HG03159 (cell line): Measurements from ENCODE around the gene BCAS3.

Source experiments
- ATAC-seq: cut with Tn5 transposase; IDR thresholded peaks from one replicate; pipeline ENCODE4 v1.9.1; 2021; ENCODE audit warnings: mild to moderate bottlenecking, moderate library complexity; ENCODE audit not compliant: unreplicated experiment

Gene BCAS3

DNA sequence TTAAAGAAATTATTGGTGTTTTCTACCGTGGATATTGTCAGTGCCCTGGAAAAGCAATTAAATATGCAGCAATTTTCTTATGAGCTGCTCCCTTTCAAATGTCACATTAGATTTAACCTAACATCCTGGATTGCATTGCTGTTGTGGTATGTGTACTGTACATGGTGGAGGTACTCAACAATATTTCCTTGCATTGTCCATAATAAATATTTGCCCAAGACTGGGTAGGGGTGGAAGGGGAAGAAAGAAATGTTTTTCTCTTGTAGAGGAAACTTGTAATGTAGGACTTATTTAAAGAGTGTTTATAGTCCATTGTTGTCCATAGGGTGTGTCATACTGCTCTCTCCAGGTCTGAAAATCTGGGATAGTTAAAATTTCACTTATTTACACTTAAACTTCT lies 375.8 kb downstream of the BCAS3 start:
- ATAC-seq, result no peak

DNA sequence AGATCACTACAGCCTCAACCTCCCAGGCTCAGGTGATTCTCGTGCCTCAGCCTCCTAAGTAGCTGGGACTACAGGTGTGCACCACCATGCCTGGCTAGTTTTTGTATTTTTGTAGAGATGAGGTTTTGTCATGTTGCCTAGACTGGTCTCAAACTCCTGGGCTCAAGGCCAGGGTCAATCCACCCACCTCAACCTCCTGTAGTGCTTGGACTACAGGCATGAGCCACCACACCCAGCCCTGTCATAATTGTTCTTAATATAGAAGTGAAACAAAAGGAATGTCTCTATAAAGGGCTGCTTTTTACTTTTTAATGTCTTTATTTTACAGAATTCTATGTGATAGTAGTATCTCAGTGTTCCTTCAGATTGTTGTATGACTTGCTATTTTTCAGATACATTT lies 376.8 kb downstream of the BCAS3 start:
- no peak for ATAC-seq

DNA sequence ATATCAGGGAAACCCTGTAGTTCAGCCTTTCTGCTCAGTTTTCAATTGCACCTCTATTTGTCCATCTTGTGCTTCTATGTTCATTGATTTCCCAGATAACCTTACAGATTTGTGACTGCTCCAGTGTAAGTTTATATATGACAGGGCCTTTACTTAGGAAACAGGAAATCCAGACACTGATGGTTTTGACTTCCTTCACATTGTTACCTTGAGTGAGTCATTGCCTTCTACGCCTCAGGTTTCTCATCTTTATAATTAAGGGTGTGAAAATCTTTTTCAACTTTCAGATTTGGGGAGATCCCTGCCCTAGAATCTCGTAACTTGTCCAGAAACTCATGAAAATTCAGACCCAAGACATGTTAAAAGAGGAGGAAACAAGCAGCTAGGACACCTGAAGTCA lies 379.6 kb downstream of the BCAS3 start:
- no peak for ATAC-seq

DNA sequence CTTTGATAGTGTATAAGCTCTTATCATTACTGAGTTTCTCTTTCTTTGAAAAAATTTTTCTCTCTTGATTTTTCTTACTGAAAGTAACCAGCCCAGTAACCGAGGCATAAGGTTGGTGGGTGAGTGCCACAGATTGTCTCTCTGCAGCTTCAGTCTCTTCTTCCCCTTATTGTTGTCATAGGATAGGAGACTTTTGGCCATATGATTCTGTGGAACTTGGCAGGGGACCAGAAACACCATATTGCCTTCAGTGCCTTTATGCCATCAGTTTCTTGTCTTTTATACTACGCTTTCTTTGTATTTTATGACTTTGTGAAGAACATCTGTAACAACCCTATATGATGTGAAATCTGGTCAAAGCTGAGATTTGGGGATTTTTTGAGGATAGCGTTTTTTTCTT lies 380.4 kb downstream of the BCAS3 start:
- ATAC-seq, result no peak

DNA sequence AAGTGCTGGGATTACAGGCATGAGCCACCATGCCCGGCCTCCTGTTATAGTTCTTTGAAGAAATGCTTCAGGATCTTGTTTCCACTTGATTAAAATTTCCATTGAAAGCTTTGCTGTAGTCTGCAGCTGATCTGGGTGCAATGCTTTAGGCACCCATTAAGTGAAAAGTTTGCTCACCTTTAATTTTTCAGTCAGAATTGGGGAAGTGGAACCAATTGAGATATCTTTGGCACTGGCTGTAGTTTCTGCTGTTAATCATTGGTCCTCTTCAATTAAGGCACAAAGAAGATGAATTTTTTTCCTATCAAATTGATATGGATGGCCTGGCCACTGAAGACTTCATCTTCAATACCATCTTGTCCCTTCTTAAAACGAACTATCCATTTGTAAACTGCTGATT lies 385.9 kb downstream of the BCAS3 start:
- ATAC-seq, result peak; percentile 83

DNA sequence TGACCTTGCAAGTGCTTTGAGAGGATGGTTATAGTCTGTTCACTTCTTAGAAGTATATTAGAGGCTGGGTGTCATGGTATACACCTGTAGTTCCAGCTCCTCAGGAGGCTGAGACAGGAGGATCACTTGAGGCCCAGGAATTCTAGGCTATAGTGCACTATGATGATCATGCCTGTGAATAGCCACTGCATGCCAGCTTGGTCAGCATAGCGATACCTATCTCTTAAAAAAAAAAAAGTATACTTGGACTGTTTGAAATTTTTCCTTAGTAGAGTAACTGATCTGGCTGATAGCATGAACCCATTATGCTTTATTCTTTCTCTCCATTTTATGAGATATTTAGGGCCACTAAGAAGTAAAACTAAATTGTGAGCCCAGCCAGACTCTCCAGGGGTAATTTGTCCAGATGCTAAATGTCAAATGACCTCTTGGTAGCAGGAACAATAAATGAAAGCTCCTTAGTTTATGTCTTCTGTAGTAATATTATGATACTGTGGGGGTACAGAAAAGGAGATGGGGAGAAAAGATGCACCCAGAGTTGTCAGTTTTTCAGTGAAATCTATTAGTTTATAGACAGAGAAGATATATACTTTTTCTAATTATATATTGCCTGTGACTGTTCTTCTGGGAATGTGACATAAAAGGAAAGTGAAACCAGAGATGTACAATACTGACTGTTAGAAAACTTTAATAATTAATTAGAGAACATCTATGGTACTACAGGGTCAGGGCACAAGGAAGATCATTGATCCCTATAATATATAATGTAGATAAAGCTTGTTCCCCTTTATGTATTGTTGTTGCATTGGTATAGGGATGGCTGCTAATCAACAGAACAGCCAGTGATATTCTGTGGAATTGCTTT lies 386.7 kb downstream of the BCAS3 start:
- ATAC-seq, result no peak

DNA sequence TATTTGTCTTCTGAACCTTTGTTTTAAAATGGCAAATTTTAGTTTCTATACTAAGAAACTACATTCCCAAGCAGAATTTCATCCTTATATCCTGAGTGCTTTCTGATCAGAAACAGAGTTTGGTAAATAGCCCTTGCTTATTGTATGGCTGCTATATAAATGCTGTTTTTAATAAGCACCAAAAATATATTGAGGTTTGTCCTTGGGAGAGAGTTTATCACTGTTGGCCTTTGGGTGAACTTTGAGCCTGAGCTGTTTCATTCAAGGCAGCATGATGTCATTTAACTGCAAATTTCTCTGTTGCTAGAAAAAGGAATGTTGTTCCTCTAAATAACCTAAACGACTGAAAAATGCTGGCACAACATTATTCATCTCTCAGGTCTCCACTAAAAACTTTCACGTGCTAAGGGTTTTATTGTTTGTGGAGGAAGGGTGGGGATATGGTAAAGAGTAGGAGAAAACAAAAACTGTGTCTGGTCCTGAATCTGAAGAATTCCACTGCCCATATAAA lies 387.7 kb downstream of the BCAS3 start:
- no peak for ATAC-seq

DNA sequence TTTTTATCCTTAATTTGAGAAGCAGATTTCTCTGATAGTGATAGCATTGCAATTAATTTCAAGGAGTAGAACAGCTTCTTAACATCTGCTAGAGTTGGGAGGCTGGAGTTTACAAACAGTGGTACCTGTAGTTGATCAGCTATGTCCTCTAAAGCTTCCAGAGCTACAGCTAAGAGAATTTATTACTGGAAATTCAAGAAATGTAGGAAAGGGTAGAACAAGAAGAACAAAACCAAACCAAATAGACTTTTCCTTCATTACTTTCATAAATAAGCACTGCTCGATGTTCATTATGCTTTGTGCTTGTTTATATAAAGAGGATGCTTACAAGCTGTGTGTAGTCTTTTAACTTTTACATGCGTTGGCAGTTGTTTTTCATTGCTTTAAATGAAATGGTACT lies 388.4 kb downstream of the BCAS3 start:
- no peak for ATAC-seq

DNA sequence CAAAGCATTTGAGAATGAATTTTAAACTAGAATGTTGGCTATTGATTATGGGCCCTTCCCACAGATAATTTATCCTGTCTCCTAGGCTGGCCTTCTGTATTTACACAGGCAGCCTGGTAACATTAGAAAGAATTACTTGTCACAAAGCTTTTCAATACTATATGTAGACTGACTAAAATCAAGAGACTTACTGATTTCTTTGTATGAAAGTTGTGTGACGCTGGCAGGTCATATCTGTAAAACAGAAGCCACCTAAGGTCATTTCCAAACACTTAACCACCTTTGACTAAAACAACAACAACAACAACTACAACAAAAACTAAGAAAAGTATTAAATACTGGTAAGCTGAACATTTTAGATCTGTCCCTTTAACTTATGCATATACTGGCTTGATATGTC lies 393.0 kb downstream of the BCAS3 start:
- no peak for ATAC-seq

DNA sequence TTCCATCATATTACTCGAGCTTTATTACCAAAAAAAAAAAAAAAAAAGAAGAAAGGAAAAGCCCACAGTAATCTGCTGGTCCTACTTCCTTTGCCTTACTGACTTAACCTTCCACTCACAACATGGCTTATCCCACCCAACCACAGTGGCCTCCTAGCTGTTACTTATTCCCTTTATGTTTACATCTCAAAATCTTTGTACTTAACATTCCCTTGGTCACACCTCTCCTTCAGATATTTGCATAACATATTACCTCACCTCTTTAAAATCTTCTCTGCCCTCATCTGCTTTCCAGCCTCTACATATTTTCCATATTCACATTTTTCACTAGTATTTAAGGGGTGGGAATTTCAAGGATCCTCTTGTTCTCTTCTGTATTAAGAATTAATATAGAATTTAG lies 395.0 kb downstream of the BCAS3 start:
- no peak for ATAC-seq

DNA sequence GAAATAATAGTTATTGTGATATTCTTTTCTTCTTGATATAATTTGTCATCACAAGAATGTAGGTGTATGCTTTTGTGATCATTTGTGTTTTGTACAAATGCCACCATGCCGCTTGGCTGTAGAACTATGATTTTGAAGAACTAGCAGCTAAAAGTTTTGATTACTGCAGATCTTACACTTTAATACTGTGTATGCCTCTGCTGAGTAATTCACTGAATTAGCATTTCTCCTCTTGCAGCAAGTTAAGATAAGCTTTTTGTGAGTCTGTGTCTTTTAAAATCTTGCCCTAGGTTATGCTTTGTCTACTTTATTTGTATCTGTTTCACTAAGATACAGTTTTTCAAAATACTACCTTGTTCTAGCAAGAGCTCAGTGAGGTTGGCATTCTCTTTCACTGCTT lies 395.5 kb downstream of the BCAS3 start:
- no peak for ATAC-seq

DNA sequence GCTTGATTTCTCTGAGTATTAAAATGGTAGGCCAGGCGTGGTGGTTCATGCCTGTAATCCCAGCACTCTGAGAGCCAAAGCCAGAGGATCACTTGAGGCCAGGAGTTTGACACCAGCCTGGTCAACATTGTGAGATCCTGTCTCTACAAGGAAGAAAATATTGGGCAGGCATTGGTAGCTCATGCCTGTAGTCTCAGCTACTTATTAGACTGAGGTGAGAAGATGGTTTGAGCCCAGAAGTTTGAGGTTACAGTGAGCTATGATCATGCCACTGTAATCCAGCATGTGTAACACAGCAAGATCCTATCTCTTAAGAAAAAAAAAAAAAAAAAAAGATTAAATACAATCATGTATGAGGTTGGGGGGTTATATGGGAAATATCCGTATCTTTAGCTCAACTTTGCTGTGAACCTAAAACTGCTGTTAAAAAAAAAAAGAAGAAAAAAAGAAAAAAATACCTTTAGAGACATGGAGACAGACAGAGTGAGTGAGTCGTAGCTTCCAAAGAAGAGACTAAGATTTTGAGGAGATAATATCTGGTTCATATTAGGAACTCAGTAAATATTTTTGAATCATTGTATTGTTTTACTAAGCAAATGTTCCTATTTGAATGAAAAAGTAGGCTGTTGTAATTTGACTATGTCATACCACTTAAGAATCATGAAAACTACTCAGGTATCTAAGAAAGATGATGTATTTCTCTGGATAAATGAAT lies 396.3 kb downstream of the BCAS3 start:
- no peak for ATAC-seq

DNA sequence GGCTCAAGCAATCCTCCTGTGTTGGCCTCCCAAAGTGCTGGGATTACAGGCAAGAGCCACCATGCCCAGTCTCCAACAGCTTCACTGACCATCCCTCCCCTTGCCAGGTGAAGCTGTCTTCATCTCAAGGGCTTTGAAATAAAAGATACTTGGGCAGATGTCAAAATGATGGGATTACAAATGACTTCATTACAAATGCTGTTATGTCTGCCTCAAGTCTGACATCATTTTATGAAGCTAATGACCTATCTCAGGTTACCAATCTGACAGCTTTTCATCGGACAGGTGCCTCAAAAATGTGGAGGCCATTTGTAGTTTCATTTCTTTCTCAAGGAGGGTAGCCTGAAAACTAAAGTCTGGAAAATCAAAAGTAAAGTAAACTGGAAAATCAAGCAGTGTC lies 398.3 kb downstream of the BCAS3 start:
- ATAC-seq, result no peak

DNA sequence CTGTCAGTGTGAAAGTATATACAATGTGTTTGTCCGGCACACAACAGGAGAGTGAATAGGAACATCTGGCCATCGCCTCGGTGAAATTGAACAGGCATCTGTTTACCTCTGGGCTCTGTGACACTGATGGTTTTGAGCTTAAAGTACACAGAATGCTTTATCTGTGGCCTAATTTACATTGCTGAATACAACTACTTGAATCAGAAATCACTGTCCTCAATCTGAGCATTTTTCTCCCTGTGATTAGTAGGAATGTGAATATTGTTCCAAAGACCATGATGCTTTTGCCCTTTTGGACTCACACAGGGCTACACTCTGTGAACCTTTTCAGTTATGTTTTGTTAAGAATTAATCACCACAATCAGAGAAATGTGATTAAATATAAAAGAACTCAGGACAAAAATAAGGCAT lies 399.0 kb downstream of the BCAS3 start:
- ATAC-seq, result no peak

DNA sequence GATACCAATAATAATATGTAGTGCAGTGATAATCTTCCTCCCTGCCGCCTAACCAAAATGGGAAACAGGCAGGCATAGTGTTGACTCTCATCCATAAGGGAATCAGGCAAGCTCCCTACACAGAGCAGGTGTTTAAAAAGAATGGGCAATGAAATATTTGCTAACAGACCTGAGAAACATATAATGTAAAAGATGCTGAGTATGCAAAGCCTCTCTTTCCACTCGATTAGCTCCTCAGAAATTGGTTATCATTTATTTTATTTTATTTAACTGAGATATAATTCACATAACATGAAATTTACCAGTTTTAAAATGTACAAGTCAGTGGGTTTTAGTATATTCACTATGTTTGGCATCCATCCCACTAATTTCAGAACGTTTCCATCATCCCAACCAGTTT lies 404.3 kb downstream of the BCAS3 start:
- no peak for ATAC-seq

DNA sequence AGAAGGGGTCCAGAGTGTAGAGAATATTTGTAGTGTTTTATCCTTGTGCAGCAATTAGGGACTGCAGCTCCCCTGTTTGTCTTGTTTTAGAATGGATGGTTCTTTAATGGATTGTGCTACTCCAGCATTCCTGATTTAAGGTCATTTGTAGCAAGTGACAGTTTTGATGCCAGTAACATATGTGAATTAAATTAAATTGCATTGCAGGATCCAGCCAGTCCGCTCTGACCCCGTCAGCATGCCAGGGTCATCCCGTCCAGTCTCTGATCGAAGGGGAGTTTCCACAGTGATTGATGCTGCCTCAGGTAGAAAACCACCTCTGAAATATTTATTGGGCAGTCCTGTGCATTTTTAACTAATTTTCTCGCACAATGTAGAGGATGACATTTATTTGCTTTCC lies 406.6 kb downstream of the BCAS3 start:
- no peak for ATAC-seq

DNA sequence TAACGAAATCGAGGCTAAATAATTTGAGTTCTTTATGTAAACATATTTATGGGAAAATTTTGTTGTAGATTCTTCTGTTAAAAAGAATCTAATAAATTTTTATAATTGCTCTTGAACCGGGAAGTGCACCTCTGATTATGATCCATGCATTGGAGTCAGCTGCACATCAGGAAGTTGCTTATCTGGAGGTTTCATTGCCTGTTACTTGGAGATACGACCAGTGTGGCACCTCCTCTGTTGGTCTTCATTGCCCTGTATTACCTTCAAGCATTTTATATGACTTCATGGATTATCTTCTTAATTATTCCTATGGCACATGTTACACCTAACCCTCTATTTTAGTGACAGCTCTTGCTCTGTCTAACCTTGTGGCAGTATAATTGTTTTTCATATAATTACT lies 409.4 kb downstream of the BCAS3 start:
- ATAC-seq, result no peak

DNA sequence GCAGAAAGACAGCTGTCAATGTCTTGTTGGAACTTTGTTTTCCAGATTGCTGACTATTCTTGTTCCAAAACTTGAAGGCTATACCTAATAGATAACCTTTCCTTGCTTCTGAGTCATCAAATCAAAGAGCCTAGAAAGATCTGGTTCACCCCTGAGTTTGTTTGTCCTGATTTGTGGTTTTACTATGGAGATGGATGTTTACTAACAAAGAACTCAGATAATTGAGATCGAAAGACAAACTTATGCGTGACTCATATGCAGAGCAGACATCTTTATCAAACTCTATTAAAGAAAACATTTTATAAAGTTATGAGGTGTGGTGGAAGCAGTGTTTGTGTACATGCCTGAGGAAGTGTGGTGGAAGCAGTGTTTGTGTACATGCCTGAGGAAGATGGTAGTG lies 410.9 kb downstream of the BCAS3 start:
- no peak for ATAC-seq

DNA sequence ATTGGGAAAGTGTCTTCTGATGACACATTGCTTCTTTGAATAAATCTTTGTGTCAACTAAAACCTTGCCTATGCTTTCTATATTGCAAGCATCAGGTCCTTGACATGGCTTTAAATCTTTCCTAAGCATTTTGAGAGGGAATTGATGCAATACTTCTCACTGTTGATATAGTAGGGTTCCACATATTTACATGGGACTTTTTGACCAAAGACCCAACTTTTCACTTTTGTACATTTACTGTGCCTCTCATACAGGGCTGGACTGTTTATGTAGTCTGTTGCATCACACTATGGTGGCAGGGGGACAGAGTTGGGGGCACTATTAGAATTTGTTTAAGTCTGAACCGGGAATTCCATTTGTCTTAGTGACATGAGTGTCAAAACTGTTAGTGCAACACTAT lies 413.4 kb downstream of the BCAS3 start:
- no peak for ATAC-seq

DNA sequence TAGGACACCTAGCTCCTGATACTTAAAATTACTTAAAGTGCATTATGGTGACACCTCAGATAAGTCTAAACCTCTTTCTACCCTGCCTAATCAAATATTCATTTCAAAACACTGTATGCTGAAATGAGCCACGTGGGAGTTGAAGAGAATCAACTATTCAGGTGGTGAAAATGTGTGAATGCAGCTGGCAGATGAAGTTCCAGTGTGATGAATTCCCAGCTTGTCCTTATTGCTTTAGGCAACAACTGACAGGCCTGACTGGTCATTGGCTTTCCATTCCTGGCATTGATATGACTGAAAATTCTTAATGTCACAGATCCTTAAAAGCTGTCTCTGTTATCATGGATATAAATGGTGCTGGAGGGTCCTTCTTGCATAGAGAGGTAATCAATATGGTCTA lies 420.1 kb downstream of the BCAS3 start:
- ATAC-seq, result no peak

DNA sequence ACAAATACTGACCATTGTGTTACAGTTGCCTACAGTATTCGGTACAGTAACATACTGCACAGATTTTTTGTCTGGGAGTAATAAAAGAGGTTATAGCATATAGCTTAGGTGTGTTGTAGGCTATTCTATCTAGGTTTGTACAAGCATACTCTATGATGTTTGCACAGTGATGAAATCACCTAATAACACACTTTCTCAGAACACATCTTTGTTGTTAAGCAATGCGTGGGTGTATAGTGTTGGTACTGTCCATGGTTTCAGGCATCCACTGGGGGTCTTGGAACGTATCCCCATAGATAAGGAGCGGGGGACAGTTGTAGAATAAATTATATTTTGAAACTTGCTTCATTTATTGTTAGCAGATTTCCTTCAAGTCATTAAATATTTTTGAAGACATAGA lies 428.7 kb downstream of the BCAS3 start:
- no peak for ATAC-seq

DNA sequence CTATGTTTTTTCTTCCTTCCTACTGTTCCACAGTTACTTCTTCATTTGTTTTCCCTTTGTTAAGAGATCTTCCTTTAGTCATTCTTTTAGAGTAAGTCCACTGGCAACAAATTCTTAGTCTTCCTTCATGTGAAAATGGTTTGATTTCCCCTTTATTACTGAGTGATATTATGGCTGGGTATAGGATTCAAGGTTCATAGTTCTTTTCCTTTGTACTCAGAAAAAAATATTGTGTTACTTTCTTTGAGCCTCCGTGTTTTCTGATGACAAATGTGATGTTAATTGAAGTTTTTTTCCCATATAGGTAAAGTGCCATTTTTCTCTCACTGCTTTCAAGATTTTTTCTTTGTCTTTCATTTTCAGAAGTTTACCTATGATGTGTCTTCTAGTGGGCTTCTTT lies 438.9 kb downstream of the BCAS3 start:
- no peak for ATAC-seq
